Fibroblast of lung (primary cell): ENCODE measurements around the gene MYO1G.

Experiments used
- EZH2 ChIP-seq: IDR thresholded peaks from 2 replicates; pipeline ENCODE4 v1.5.1; 2012; ENCODE audit warnings: low read length, control low read depth, mild to moderate bottlenecking; ENCODE audit errors: missing control alignments
- TF ChIP-seq, protein P1 (sequence below), 2 donors: IDR thresholded peaks in 1 of 2; conservative IDR thresholded peaks in 1 of 2; 1 replicate in 1 of 2; 2 replicates in 1 of 2; pipeline ENCODE4 v1.5.1; 2011 to 2012; ENCODE audit warnings: low read length in 2 of 2, control low read depth in 1 of 2, inconsistent platforms in 1 of 2, low read depth in 1 of 2, mild to moderate bottlenecking in 1 of 2

DNA sequence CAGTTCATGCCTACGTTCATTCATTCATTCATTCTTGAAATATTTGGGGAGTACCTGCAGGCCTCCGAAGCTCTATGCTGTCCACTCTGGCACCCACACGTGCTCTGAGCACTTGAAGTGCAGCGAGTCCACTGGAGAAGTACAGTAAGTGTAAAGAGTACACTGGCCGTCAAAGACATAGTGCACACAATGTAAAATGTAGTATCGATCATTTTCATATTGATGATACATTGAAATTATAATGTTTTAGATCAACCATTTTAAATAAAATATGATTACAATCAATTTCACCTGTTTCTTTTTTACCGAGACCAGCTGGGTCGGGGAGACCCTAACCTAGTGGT lies 56.5 kb downstream of the MYO1G start:
- TF ChIP-seq, protein P1, sequence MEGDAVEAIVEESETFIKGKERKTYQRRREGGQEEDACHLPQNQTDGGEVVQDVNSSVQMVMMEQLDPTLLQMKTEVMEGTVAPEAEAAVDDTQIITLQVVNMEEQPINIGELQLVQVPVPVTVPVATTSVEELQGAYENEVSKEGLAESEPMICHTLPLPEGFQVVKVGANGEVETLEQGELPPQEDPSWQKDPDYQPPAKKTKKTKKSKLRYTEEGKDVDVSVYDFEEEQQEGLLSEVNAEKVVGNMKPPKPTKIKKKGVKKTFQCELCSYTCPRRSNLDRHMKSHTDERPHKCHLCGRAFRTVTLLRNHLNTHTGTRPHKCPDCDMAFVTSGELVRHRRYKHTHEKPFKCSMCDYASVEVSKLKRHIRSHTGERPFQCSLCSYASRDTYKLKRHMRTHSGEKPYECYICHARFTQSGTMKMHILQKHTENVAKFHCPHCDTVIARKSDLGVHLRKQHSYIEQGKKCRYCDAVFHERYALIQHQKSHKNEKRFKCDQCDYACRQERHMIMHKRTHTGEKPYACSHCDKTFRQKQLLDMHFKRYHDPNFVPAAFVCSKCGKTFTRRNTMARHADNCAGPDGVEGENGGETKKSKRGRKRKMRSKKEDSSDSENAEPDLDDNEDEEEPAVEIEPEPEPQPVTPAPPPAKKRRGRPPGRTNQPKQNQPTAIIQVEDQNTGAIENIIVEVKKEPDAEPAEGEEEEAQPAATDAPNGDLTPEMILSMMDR (conservative IDR thresholded peaks at IDR 0.05 in 1 of 2, IDR thresholded peaks at IDR 0.05 in 1 of 2; ENCODE audit: low read depth in 1 of 2, low read length in 2 of 2): no peak
- no peak for TF ChIP-seq EZH2
